K562 (cell line): ENCODE data around the gene LRRC26. TPM values are rescaled to one million over a fixed set of nuclear protein-coding genes. Genes with fewer than 3 reads are reported as not detected.
A peak's percentile ranks its signal among the peaks of the same experiment; 100 is the strongest.

Source experiments
- CC2D1A ChIP-seq: fragments of 450-650 bp; IDR thresholded peaks from 2 replicates; pipeline ENCODE4 v1.6.1; 2017; ENCODE audit warnings: mild to moderate bottlenecking
- DPF2 ChIP-seq: fragments of 450-650 bp; IDR thresholded peaks from 2 replicates; pipeline ENCODE4 v1.6.1; 2016
- EGR1 ChIP-seq: fragments of 450-650 bp; conservative IDR thresholded peaks from 2 replicates; pipeline ENCODE4 v1.6.1; 2017; ENCODE audit warnings: mild to moderate bottlenecking
- NFIC ChIP-seq: fragments of 450-650 bp; IDR thresholded peaks from 2 replicates; pipeline ENCODE4 v1.6.1; 2017; ENCODE audit warnings: mild to moderate bottlenecking, inconsistent platforms
- PML ChIP-seq: IDR thresholded peaks from 2 replicates; pipeline ENCODE4 v1.6.1; 2012; ENCODE audit warnings: low read length, inconsistent platforms
- POLR2AphosphoS5 ChIP-seq: IDR thresholded peaks from 2 replicates; pipeline ENCODE4 v1.6.1; 2011; ENCODE audit warnings: mild to moderate bottlenecking, low read depth, low read length, moderate library complexity; ENCODE audit not compliant: control insufficient read depth, insufficient read depth
- RBM14 ChIP-seq: fragments of 200-400 bp; formaldehyde crosslinking; IDR thresholded peaks from 2 replicates; pipeline ENCODE4 v1.6.1; 2018; ENCODE audit warnings: low read depth, mild to moderate bottlenecking, low read length, moderate library complexity, borderline replicate concordance; ENCODE audit not compliant: insufficient read depth
- RUNX1 ChIP-seq: sonication (generic); IDR thresholded peaks from 2 replicates; pipeline ENCODE4 v1.6.1; 2016; ENCODE audit warnings: antibody characterized with exemption, low read depth
- polyA plus RNA-seq, 8 experiments: library from polyadenylated mRNA; depleted of rRNA in 4 of 8; stranded (reverse) in 5 of 8; unstranded in 3 of 8; fragments of >200 nt; fragmentation: Nextera tagmentation in 2 of 8; fragmentation: Illumina TruSeq in 1 of 8; extraction: Ambion mirVana in 2 of 8; extraction: Trizol in 1 of 8; gene quantifications; 2 replicates each; pipeline versions ENCODE4 v1.2.1 to v1.2.3, GENCODE V29; 2011 to 2014; ENCODE audit warnings: inconsistent platforms in 1 of 8, missing spikeins in 1 of 8
- total RNA-seq, 7 experiments: library from RNA; depleted of rRNA in 6 of 7; stranded (reverse); fragments of >200 nt in 6 of 7; fragmentation: Illumina TruSeq in 2 of 7; extraction: Trizol in 2 of 7; gene quantifications; 2 replicates each; pipeline versions ENCODE4 v1.2.1 to v1.2.3, GENCODE V29; 2011 to 2021; ENCODE audit warnings: low replicate concordance in 1 of 7
- TF ChIP-seq, protein P1 (sequence below), 2 experiments: IDR thresholded peaks in 1 of 2; conservative IDR thresholded peaks in 1 of 2; 2 replicates each; pipeline ENCODE4 v1.6.1; 2016; ENCODE audit warnings: low read depth in 2 of 2, mild to moderate bottlenecking in 1 of 2, missing compliant biosample characterization in 1 of 2, missing genetic modification characterization in 1 of 2, moderate library complexity in 1 of 2
- TF ChIP-seq, protein P2 (sequence below): fragments of 450-650 bp; IDR thresholded peaks from 2 replicates; pipeline ENCODE4 v1.6.1; 2016
- TF ChIP-seq, protein P3 (sequence below): sonication (generic); formaldehyde crosslinking; IDR thresholded peaks from 2 replicates; pipeline ENCODE4 v1.8.0; 2023; ENCODE audit warnings: mild to moderate bottlenecking, missing genetic modification reagents
- TF ChIP-seq, protein P4 (sequence below): fragments of 250-450 bp; sonication (Bioruptor Pico); IDR thresholded peaks from 2 replicates; pipeline ENCODE4 v1.5.0; 2021; ENCODE audit warnings: mild to moderate bottlenecking, borderline replicate concordance
- TF ChIP-seq, protein P5 (sequence below): sonication (generic); formaldehyde crosslinking; IDR thresholded peaks from 2 replicates; pipeline ENCODE4 v1.8.1; 2022; ENCODE audit warnings: missing genetic modification reagents

LRRC26 gene
- total and polyA plus RNA-seq, 9 of the 15 experiments (the other 6 are each of a cell fraction or from before 2014, with no cell fraction given) = not detected

DNA sequence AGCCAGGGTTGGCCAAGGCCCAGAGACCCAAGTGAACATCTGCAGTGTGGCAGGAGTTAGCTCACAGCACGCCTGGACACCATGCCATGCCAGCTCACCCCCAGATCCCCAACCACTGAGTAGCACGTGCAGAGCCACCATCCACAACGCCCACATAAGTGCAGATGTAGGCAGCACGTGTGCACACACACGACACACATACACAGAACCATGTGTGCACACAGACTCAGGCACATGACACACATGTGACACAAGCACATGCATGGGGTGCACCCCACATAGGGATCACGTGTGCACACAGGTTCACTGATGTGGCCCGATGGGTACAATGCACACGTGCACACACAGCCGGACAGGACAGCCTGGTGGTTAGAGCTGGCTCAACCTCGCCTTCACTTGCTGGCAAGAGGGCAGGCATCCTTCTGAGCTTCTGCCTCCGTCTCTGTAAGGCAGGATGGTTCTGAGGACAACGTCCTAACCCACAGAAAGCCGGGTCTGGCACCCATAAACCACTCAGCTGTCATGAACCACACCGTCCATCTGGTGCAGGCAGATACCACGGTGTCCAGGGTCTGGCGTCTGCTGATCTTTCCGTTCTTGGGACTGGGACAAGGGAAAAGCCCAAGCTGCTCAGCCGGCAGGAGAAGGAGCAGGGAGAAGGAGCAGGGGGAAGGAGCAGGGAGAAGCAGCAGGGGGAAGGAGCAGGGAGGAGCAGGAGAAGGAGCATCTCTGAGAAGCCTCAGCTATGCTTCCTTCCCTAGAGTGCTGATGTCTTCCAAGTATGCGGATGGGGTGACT, 12.0 kb downstream of the LRRC26 start (continued):
- TF ChIP-seq, protein P1, sequence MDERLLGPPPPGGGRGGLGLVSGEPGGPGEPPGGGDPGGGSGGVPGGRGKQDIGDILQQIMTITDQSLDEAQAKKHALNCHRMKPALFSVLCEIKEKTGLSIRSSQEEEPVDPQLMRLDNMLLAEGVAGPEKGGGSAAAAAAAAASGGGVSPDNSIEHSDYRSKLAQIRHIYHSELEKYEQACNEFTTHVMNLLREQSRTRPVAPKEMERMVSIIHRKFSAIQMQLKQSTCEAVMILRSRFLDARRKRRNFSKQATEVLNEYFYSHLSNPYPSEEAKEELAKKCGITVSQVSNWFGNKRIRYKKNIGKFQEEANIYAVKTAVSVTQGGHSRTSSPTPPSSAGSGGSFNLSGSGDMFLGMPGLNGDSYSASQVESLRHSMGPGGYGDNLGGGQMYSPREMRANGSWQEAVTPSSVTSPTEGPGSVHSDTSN (CRISPR knock-in tag; IDR thresholded peaks at IDR 0.05; ENCODE audit: low read depth) = no peak
- TF ChIP-seq, protein P1 (tag; conservative IDR thresholded peaks at IDR 0.05; ENCODE audit: low read depth) = 0 out of 2 replicates have a peak, but pooled peaks have one; percentile 41
- TF ChIP-seq RBM14 (no peak), RUNX1 (no peak), POLR2AphosphoS5 (peak; percentile 38; the same call in 1 of the 2 replicates), DPF2 (peak; percentile 41; the same call in 1 of the 2 replicates), PML (no peak), EGR1 (peak; percentile 34; the same call in 1 of the 2 replicates), CC2D1A (no peak), NFIC (peak; percentile 26; the same call in 1 of the 2 replicates)
- TF ChIP-seq, protein P2, sequence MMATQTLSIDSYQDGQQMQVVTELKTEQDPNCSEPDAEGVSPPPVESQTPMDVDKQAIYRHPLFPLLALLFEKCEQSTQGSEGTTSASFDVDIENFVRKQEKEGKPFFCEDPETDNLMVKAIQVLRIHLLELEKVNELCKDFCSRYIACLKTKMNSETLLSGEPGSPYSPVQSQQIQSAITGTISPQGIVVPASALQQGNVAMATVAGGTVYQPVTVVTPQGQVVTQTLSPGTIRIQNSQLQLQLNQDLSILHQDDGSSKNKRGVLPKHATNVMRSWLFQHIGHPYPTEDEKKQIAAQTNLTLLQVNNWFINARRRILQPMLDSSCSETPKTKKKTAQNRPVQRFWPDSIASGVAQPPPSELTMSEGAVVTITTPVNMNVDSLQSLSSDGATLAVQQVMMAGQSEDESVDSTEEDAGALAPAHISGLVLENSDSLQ = peak; percentile 44; the same call in 1 of the 2 replicates
- TF ChIP-seq, protein P3, sequence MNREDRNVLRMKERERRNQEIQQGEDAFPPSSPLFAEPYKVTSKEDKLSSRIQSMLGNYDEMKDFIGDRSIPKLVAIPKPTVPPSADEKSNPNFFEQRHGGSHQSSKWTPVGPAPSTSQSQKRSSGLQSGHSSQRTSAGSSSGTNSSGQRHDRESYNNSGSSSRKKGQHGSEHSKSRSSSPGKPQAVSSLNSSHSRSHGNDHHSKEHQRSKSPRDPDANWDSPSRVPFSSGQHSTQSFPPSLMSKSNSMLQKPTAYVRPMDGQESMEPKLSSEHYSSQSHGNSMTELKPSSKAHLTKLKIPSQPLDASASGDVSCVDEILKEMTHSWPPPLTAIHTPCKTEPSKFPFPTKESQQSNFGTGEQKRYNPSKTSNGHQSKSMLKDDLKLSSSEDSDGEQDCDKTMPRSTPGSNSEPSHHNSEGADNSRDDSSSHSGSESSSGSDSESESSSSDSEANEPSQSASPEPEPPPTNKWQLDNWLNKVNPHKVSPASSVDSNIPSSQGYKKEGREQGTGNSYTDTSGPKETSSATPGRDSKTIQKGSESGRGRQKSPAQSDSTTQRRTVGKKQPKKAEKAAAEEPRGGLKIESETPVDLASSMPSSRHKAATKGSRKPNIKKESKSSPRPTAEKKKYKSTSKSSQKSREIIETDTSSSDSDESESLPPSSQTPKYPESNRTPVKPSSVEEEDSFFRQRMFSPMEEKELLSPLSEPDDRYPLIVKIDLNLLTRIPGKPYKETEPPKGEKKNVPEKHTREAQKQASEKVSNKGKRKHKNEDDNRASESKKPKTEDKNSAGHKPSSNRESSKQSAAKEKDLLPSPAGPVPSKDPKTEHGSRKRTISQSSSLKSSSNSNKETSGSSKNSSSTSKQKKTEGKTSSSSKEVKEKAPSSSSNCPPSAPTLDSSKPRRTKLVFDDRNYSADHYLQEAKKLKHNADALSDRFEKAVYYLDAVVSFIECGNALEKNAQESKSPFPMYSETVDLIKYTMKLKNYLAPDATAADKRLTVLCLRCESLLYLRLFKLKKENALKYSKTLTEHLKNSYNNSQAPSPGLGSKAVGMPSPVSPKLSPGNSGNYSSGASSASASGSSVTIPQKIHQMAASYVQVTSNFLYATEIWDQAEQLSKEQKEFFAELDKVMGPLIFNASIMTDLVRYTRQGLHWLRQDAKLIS (CRISPR knock-in tag) = no peak
- TF ChIP-seq, protein P4, sequence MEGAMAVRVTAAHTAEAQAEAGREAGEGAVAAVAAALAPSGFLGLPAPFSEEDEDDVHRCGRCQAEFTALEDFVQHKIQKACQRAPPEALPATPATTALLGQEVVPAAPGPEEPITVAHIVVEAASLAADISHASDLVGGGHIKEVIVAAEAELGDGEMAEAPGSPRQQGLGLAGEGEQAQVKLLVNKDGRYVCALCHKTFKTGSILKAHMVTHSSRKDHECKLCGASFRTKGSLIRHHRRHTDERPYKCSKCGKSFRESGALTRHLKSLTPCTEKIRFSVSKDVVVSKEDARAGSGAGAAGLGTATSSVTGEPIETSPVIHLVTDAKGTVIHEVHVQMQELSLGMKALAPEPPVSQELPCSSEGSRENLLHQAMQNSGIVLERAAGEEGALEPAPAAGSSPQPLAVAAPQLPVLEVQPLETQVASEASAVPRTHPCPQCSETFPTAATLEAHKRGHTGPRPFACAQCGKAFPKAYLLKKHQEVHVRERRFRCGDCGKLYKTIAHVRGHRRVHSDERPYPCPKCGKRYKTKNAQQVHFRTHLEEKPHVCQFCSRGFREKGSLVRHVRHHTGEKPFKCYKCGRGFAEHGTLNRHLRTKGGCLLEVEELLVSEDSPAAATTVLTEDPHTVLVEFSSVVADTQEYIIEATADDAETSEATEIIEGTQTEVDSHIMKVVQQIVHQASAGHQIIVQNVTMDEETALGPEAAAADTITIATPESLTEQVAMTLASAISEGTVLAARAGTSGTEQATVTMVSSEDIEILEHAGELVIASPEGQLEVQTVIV = no peak
- TF ChIP-seq, protein P5, sequence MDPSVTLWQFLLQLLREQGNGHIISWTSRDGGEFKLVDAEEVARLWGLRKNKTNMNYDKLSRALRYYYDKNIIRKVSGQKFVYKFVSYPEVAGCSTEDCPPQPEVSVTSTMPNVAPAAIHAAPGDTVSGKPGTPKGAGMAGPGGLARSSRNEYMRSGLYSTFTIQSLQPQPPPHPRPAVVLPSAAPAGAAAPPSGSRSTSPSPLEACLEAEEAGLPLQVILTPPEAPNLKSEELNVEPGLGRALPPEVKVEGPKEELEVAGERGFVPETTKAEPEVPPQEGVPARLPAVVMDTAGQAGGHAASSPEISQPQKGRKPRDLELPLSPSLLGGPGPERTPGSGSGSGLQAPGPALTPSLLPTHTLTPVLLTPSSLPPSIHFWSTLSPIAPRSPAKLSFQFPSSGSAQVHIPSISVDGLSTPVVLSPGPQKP = peak; percentile 52; the same call in 1 of the 2 replicates
